PC-3 (cell line): ENCODE measurements around the gene PRKAR1B.

ENCODE experiments used
- EZH2 ChIP-seq: fragments of 300-600 bp; sonication (generic); IDR thresholded peaks from one replicate; pipeline ENCODE4 v1.6.1; 2017; ENCODE audit warnings: antibody characterized with exemption, mild to moderate bottlenecking, low read length; ENCODE audit not compliant: unreplicated experiment
- EZH2phosphoT487 ChIP-seq: fragments of 300-600 bp; sonication (generic); IDR thresholded peaks from 2 replicates; pipeline ENCODE4 v1.6.1; 2018; ENCODE audit warnings: mild to moderate bottlenecking, antibody characterized with exemption, low read length, borderline replicate concordance
- TF ChIP-seq, protein P1 (sequence below): fragments of 300-600 bp; sonication (generic); conservative IDR thresholded peaks from 2 replicates; pipeline ENCODE4 v1.5.1; 2017; ENCODE audit warnings: antibody characterized with exemption, low read depth, mild to moderate bottlenecking, low read length

DNA sequence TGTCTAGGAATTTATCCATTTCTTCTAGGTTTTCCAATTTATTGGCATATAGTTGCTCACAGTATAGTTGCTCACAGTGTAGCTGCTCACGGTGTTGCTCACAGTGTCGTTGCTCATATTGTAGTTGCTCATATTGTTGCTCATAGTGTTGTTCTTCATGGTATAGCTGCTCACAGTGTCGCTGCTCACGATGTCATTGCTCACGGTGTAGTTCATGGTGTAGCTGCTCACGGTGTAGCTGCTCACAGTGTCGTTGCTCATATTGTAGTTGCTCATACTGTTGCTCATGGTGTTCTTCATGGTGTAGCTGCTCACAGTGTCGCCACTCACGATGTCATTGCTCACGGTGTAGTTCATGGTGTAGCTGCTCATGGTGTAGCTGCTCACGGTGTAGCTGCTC lies 7.7 kb upstream of the PRKAR1B start:
- TF ChIP-seq EZH2phosphoT487: no peak
- TF ChIP-seq, protein P1, sequence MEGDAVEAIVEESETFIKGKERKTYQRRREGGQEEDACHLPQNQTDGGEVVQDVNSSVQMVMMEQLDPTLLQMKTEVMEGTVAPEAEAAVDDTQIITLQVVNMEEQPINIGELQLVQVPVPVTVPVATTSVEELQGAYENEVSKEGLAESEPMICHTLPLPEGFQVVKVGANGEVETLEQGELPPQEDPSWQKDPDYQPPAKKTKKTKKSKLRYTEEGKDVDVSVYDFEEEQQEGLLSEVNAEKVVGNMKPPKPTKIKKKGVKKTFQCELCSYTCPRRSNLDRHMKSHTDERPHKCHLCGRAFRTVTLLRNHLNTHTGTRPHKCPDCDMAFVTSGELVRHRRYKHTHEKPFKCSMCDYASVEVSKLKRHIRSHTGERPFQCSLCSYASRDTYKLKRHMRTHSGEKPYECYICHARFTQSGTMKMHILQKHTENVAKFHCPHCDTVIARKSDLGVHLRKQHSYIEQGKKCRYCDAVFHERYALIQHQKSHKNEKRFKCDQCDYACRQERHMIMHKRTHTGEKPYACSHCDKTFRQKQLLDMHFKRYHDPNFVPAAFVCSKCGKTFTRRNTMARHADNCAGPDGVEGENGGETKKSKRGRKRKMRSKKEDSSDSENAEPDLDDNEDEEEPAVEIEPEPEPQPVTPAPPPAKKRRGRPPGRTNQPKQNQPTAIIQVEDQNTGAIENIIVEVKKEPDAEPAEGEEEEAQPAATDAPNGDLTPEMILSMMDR: no peak
- TF ChIP-seq EZH2: no peak
